GM19025 (cell line): ENCODE results near the gene ZFYVE16.
A peak's percentile ranks its signal among the peaks of the same experiment; 100 is the strongest.
"Not testable (repeated sequence)": the region's sequence is repeated elsewhere in the genome, so short reads cannot be mapped to it uniquely, and the experiment has no call there.

Experiments
- ATAC-seq: cut with Tn5 transposase; IDR thresholded peaks from one replicate; pipeline ENCODE4 v1.9.1; 2021; ENCODE audit warnings: mild to moderate bottlenecking, low read depth, moderate library complexity; ENCODE audit not compliant: unreplicated experiment

Gene ZFYVE16

GRCh38 chr5:80482578-80482977 is 74.7 kb downstream of the ZFYVE16 start:
- ATAC-seq, result no peak

GRCh38 chr5:80483636-80484232 is 75.9 kb downstream of the ZFYVE16 start:
- no peak for ATAC-seq

GRCh38 chr5:80487444-80487828 is 79.6 kb downstream of the ZFYVE16 start:
- ATAC-seq, result no peak

- ATAC-seq, result peak; percentile 93
These were observed 80.2 kb downstream of the ZFYVE16 start, which contains the start of gene FAM151B for GRCh38 chr5:80487829-80488721. Gene FAM151B (plus strand): TSS chr5:80488100. CDS start chr5:80488124, 24 bp downstream.

- ATAC-seq, result no peak
These were observed 83.4 kb downstream of the ZFYVE16 start for GRCh38 chr5:80491296-80491695.

- no peak for ATAC-seq
These were observed 84.9 kb downstream of the ZFYVE16 start for GRCh38 chr5:80492741-80493140.

GRCh38 chr5:80493443-80493842 is 85.6 kb downstream of the ZFYVE16 start:
- ATAC-seq, result not testable (repeated sequence)

GRCh38 chr5:80495891-80496290 is 88.0 kb downstream of the ZFYVE16 start:
- ATAC-seq, result no peak

- no peak for ATAC-seq
These were observed 94.9 kb downstream of the ZFYVE16 start for GRCh38 chr5:80502800-80503199.

- ATAC-seq, result no peak
These were observed 95.8 kb downstream of the ZFYVE16 start for GRCh38 chr5:80503641-80504040.

- ATAC-seq, result no peak
These were observed 97.0 kb downstream of the ZFYVE16 start for GRCh38 chr5:80504833-80505232.

- ATAC-seq, result no peak
These were observed 99.8 kb downstream of the ZFYVE16 start for GRCh38 chr5:80507663-80508062.

- no peak for ATAC-seq
These were observed 101.0 kb downstream of the ZFYVE16 start for GRCh38 chr5:80508844-80509243.

GRCh38 chr5:80509362-80509761 is 101.5 kb downstream of the ZFYVE16 start:
- no peak for ATAC-seq

- ATAC-seq, result no peak
These were observed 109.0 kb downstream of the ZFYVE16 start for GRCh38 chr5:80516826-80517225.
